GM12872 (cell line): Measurements from ENCODE around the gene TMEM106C.

Experiments
- TF ChIP-seq, protein P1 (sequence below): IDR thresholded peaks from 3 replicates; pipeline ENCODE4 v1.5.1; 2011; ENCODE audit warnings: low read depth, mild to moderate bottlenecking, low read length, moderate library complexity; ENCODE audit not compliant: insufficient read depth

The TMEM106C gene

DNA sequence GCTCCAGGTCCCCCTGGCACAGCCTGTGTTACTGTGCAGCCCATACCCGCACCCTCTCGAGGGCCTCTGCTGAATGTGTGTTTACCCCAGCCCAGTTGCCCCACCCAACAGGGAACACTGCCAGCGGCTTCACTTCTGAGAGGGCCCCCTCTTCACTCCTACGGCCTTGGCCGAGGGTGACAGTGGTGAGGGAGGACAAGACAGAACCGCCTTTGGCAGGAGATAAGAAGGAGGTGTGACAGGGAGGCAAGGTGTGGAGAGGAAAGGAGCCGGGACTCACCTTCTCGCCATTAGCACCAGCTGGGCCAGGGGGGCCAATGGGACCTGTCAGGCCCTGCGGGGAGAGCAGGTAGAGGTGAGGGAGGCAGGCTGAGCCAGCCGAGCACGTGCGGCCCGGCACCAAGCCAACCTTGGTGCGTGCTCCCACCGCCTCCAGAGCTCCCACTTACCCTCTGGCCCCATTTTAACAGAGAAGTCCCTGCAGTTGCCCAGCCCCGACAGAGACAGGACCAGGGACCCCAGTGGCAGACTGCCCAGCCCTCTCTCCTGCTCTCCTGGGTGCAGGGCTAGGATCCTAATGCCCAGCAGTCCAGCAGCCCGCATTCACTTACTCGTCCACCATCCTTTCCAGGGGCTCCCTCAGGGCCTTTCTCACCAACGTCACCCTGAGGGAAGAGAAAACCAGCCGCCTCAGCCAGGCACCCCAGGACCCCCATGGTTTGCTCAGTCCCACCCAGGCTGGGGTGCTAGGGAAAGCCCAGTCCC lies 18.3 kb downstream of the TMEM106C start:
- TF ChIP-seq, protein P1, sequence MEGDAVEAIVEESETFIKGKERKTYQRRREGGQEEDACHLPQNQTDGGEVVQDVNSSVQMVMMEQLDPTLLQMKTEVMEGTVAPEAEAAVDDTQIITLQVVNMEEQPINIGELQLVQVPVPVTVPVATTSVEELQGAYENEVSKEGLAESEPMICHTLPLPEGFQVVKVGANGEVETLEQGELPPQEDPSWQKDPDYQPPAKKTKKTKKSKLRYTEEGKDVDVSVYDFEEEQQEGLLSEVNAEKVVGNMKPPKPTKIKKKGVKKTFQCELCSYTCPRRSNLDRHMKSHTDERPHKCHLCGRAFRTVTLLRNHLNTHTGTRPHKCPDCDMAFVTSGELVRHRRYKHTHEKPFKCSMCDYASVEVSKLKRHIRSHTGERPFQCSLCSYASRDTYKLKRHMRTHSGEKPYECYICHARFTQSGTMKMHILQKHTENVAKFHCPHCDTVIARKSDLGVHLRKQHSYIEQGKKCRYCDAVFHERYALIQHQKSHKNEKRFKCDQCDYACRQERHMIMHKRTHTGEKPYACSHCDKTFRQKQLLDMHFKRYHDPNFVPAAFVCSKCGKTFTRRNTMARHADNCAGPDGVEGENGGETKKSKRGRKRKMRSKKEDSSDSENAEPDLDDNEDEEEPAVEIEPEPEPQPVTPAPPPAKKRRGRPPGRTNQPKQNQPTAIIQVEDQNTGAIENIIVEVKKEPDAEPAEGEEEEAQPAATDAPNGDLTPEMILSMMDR, result no peak

DNA sequence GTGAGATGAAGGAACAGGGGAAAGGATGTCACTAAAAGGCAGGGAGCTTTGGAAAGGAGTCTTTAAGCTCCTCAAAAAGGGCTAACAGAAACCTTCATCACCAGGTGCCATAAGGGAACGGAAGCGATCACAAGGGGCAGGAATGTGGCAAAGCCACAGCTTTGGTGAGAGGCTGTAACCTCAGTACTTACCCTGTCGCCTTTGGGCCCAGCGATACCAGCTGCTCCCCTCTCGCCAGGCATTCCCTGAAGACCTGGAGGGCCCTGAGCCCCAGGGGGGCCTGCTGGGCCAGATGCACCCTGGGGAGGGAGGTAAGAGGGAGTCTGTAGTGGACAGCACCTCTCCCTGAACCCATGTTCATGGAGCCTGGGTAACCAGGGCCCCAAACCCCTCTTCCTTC lies 18.9 kb downstream of the TMEM106C start:
- TF ChIP-seq, protein P1, result no peak

DNA sequence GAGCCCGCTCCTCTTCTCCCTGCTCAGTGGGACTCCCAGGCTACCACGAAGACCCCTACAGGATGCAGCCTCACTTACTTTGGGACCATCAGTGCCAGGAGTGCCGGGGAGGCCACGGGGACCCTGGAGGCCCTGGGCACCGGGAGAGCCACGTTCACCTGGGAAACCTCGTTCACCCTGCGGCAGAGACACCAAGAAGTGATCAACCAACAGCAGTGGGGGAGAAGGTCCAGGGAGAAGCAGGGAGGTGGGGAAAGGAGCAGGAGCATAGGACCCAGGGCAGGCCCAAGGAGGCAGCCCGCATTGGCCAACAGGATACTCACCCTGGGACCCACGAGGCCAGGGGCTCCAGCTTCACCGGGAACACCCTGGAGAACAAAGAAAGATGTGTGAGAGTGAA lies 19.4 kb downstream of the TMEM106C start:
- TF ChIP-seq, protein P1, result no peak

DNA sequence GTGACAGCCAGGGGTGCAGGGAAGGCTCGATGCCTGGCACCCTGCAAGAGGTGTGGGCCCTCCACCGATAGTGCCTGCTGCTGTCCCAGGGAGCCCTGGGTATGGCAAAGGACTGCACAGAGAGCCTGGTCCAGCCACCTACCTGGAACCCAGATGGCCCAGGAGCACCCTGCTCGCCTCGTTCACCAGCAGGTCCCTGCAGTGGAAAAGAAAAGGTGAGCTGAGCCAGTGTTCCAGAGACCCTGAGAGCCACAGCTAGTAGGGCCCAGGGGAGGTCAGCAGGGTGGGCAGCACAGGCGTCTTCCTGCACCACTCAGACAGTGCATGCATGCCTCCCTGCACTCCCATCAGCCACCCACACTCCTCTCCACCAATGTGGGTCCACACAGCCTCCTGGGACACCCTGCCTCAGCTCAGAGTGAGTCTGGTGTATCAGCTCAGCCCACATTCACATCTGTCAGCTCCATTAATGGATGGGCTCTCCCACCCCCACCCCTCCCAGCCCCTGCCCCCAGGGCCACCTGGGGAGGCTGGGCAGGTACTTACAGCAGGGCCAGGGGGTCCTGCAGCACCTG lies 20.2 kb downstream of the TMEM106C start:
- TF ChIP-seq, protein P1, result no peak

DNA sequence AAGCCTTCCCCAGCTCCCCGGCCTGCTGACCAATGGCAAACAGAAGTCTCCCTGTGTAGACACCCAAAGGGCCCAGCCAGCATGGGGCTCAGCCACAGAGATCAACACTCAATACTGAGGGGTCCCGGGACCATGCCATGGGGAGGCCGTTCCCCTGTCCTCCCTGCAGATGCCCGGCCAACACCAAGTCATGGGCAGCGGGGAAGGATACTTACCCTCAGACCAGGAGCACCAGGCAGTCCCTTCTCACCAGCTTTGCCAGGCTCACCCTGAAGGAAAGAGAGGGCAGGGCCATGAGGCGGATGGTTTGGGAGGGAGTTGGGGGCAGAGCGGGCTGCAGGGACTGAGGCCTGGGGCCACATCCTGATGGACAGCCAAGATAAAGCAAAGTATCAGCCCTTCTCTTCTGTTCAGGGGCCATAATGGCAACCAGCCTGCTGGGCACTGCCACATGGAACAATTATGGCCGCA lies 21.0 kb downstream of the TMEM106C start:
- TF ChIP-seq, protein P1, result no peak

DNA sequence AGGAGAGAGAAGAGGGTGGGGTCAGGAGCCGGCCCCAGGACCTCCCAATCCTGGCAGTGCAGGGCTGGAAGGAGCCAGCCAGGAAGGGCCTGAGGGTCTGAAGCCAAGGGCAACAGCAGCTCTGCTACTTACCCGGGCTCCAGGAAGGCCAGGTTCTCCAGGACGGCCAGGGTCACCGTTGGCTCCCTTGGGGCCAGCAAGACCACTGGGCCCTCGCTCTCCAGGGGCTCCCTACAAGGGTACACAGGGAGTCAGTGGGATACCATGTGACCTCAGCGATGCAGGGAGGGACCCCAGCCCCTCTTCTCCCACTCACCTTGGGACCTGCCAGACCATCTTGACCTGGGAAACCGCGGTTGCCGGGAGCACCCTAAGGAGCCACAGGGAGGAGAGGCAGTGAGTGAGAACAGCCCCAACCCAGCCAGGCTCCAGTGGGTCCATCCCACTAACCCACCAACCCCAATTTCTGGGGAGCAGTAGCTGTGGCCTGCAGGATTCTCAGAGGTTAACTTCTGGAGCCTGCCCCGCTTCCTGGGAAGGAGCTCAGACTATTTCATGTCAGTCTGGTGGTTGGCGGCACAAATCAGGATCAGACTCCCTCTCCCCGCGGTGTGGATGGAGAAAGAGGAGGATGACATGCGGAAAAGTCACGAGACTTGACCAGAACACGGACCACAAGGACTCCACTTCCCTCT lies 22.3 kb downstream of the TMEM106C start:
- TF ChIP-seq, protein P1, result no peak

DNA sequence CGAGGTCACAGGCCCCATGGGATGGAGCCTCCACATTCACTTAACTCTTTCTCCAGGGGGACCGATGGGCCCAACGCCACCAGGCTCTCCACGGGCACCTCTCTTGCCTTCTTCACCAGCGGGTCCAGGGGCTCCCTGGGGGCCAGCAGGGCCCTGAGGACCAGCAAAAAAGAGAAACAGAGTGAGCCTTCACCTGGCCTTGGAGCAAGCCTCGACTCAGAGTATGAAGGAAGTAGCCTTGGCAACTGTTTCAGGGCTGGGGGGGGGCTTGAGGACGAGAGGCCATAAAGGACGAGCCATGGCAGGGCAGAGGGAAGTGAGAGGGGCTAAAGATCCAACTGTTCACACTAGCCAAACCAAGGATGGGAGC lies 22.9 kb downstream of the TMEM106C start:
- TF ChIP-seq, protein P1, result no peak
